DMS153 treated with DMSO at 0.1 percent for 48 hours (cell line): ENCODE data around the gene IBA57.
"Not testable (repeated sequence)": the region's sequence is repeated elsewhere in the genome, so short reads cannot be mapped to it uniquely, and the experiment has no call there.

ENCODE experiments used
- DNase-seq: peaks from one replicate; lab custom pipeline; 2025; ENCODE audit not compliant: unreplicated experiment; lab: John Stamatoyannopoulos, UW

The IBA57 gene

GRCh38 chr1:228170666-228171065, 5.1 kb downstream of the IBA57 start:
- no peak for DNase-seq

- no peak for DNase-seq
These were observed 5.8 kb downstream of the IBA57 start for GRCh38 chr1:228171221-228171891.

GRCh38 chr1:228172591-228173527, 7.3 kb downstream of the IBA57 start:
- no peak for DNase-seq

- DNase-seq, result not testable (repeated sequence)
These were observed 8.2 kb downstream of the IBA57 start for GRCh38 chr1:228173528-228174481.

- DNase-seq, result no peak
These were observed 9.1 kb downstream of the IBA57 start for GRCh38 chr1:228174482-228175315.

GRCh38 chr1:228175316-228176023, 9.9 kb downstream of the IBA57 start:
- DNase-seq, result no peak

GRCh38 chr1:228176024-228176395, 10.4 kb downstream of the IBA57 start:
- no peak for DNase-seq

- no peak for DNase-seq
These were observed 11.0 kb downstream of the IBA57 start for GRCh38 chr1:228176461-228177182.

GRCh38 chr1:228177183-228177475, 11.5 kb downstream of the IBA57 start:
- DNase-seq, result no peak

GRCh38 chr1:228177721-228178710, 12.4 kb downstream of the IBA57 start:
- no peak for DNase-seq

- no peak for DNase-seq
These were observed 13.4 kb downstream of the IBA57 start for GRCh38 chr1:228178737-228179684.

GRCh38 chr1:228180271-228180958, 14.8 kb downstream of the IBA57 start:
- DNase-seq, result no peak

- DNase-seq, result no peak
These were observed 15.5 kb downstream of the IBA57 start for GRCh38 chr1:228180959-228181644.

GRCh38 chr1:228181645-228182034, 16.0 kb downstream of the IBA57 start:
- DNase-seq, result no peak

GRCh38 chr1:228182296-228183030, 16.9 kb downstream of the IBA57 start:
- no peak for DNase-seq
